ENCODE measurements around the gene LIPC. TPM values are rescaled to one million over a fixed set of nuclear protein-coding genes. Genes with fewer than 3 reads are reported as not detected.

LIPC gene
- total RNA-seq, 2 donors from 2014 or later = 0.52 to 0.59 TPM

DNA sequence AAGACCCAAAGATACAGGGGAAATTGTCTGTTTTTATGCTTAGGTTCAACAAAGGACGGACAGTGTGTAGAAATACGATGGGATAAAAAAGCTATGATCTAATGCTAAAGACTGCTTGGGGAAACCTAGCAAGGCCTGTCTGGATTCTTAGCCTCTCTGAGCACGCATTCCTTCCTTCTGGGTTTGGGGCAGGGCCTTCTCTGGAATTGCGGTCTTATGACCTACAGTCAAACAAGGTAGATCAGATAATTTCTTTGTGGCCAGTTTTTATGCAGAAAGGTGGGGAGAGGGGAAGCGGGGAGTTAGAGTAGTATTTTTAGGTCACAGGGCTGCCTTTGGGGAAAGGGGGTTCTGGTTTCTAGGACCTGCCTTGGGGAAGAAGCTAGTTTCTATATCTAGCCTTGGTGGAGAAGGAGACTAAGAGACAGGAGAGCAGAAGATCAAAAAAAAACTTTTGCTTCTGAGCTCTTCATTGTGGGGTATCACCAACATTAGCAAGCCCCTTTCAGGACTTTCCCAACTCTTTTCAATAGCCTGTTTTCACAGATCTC, 39.1 kb upstream of the LIPC start:
- Histone ChIP-seq H3K9me3 (no peaks in the 10 kb centered on the region), H3K27ac (no peak overlapping the region), H3K4me3 (no peak overlapping the region), H3K36me3 (no peaks in the 10 kb centered on the region), H3K4me1 (no peaks in the 10 kb centered on the region), H3K27me3 (no peaks in the 10 kb centered on the region)
- TF ChIP-seq, protein P1, sequence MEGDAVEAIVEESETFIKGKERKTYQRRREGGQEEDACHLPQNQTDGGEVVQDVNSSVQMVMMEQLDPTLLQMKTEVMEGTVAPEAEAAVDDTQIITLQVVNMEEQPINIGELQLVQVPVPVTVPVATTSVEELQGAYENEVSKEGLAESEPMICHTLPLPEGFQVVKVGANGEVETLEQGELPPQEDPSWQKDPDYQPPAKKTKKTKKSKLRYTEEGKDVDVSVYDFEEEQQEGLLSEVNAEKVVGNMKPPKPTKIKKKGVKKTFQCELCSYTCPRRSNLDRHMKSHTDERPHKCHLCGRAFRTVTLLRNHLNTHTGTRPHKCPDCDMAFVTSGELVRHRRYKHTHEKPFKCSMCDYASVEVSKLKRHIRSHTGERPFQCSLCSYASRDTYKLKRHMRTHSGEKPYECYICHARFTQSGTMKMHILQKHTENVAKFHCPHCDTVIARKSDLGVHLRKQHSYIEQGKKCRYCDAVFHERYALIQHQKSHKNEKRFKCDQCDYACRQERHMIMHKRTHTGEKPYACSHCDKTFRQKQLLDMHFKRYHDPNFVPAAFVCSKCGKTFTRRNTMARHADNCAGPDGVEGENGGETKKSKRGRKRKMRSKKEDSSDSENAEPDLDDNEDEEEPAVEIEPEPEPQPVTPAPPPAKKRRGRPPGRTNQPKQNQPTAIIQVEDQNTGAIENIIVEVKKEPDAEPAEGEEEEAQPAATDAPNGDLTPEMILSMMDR (IDR thresholded peaks at IDR 0.05) = no peak
- DNase-seq (ENCODE audit: low spot score) = no peak

- TF ChIP-seq, protein P1 (IDR thresholded peaks at IDR 0.05) = no peak
These were observed 38.5 kb upstream of the LIPC start for GRCh38 chr15:58393241-58393662.

DNA sequence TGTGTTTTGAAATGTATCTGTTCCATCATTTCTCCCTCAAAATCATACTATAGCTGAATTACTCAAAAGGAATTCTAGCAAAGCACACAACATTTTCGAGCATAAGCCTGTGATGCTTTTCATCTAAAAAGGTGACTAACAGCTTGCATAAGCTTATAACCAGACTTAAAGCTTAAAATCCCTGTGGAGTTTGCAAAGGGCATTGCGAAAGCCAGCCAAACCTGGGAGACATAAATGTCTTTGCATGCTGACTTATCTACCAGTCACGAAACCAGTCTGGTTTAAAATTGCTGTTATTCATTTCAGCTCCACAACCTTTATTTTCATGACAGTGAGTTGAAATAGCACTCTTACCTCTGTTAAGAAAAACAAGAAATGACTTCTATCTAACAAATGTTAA, 35.6 kb upstream of the LIPC start:
- TF ChIP-seq, protein P1 (IDR thresholded peaks at IDR 0.05) = no peak
- Histone ChIP-seq H3K27me3 (no peaks in the 10 kb centered on the region), H3K9me3 (no peaks in the 10 kb centered on the region), H3K27ac (no peak overlapping the region), H3K36me3 (no peaks in the 10 kb centered on the region), H3K4me1 (no peaks in the 10 kb centered on the region), H3K4me3 (no peak overlapping the region)
- DNase-seq (ENCODE audit: low spot score) = no peak

More at GRCh38 chr15:58393241-58393662, 38.5 kb upstream of the LIPC start:
- no peak overlapping the region for H3K4me3 ChIP-seq
- no peaks in the 10 kb centered on the region for H3K27me3 ChIP-seq
- H3K27ac ChIP-seq = no peak overlapping the region
- no peaks in the 10 kb centered on the region for H3K9me3 ChIP-seq
- H3K36me3 ChIP-seq = no peaks in the 10 kb centered on the region
- no peak for DNase-seq (ENCODE audit: low spot score)
- no peaks in the 10 kb centered on the region for H3K4me1 ChIP-seq

DNA sequence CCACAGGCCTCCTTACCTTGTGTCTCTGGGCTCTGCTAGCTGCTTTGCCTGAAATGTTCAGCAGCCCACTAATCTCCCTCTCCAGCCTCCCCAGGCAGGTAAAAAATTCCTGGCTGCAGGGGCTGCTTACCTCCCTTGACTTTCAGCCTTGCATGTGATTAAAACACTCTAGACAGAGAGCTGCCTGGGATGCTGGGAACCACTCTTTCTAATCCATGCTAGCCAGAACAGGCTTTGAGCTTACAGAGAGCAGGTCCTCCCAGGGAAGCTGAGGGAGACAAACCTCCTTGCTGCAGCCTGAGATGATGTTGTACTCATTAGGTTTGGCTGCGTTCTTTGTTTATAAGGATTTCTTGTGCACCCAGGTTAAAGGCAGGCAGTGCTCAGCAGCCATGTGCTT, 33.7 kb upstream of the LIPC start:
- H3K4me1 ChIP-seq = no peaks in the 10 kb centered on the region
- no peak overlapping the region for H3K27ac ChIP-seq
- no peaks in the 10 kb centered on the region for H3K36me3 ChIP-seq
- DNase-seq (ENCODE audit: low spot score) = no peak
- no peaks in the 10 kb centered on the region for H3K9me3 ChIP-seq
- no peak overlapping the region for H3K4me3 ChIP-seq
- no peaks in the 10 kb centered on the region for H3K27me3 ChIP-seq
- TF ChIP-seq, protein P1 (IDR thresholded peaks at IDR 0.05) = no peak

DNA sequence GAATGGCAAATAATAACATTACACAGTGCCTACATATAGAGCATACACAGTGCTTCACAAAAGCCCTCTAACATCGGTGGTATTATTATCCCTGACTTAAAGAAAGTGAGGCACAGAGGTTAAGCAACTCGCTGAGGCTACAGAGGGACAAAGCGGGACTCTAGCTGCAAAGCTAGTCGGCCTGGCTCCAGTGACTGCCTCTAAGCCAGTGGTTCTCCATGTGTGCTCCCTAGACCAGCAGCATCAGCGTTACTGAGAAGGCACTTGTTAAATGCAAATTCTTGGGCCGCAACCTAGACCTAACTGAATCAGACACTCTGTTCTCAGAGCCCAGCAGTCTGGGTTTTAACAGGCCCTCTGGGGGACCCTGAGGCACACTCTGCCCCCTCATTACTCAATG, 33.1 kb upstream of the LIPC start:
- Histone ChIP-seq H3K27ac (no peak overlapping the region), H3K36me3 (no peaks in the 10 kb centered on the region), H3K4me1 (no peaks in the 10 kb centered on the region), H3K27me3 (no peaks in the 10 kb centered on the region), H3K4me3 (no peak overlapping the region), H3K9me3 (no peaks in the 10 kb centered on the region)
- TF ChIP-seq, protein P1 (IDR thresholded peaks at IDR 0.05) = no peak
- no peak for DNase-seq (ENCODE audit: low spot score)

- no peak for DNase-seq (ENCODE audit: low spot score)
- Histone ChIP-seq H3K4me3 (no peak overlapping the region), H3K27me3 (no peaks in the 10 kb centered on the region), H3K9me3 (no peaks in the 10 kb centered on the region), H3K4me1 (no peaks in the 10 kb centered on the region), H3K27ac (no peak overlapping the region), H3K36me3 (no peaks in the 10 kb centered on the region)
- TF ChIP-seq, protein P1 (IDR thresholded peaks at IDR 0.05) = no peak
These were observed 32.1 kb upstream of the LIPC start for GRCh38 chr15:58399739-58400138.

Data from right atrium auricular region (tissue), 2 donors.